H9 (cell line): ENCODE data around the gene ZNF792. TPM values are rescaled to one million over a fixed set of nuclear protein-coding genes. Genes with fewer than 3 reads are reported as not detected.
A peak's percentile ranks its signal among the peaks of the same experiment; 100 is the strongest.
"Not testable (repeated sequence)": the region's sequence is repeated elsewhere in the genome, so short reads cannot be mapped to it uniquely, and the experiment has no call there.

ENCODE experiments used
- DNase-seq: peaks from one replicate; pipeline ENCODE4 v3.0.0-alpha.2; 2017
- H2AFZ ChIP-seq: one replicate; pipeline ENCODE4 v1.6.1; 2013; ENCODE audit warnings: mild to moderate bottlenecking, low read length, control low read depth, moderate library complexity
- H2AK5ac ChIP-seq: 2 replicates; pipeline ENCODE4 v1.6.1; 2013; ENCODE audit warnings: low read length, control low read depth, mixed read lengths; ENCODE audit not compliant: insufficient read length
- H2BK120ac ChIP-seq: one replicate; pipeline ENCODE4 v1.6.1; 2013; ENCODE audit warnings: low read depth, mild to moderate bottlenecking, low read length, control low read depth, inconsistent platforms; ENCODE audit not compliant: poor library complexity, severe bottlenecking
- H2BK12ac ChIP-seq: 2 replicates; pipeline ENCODE4 v1.6.1; 2013; ENCODE audit warnings: low read length, control low read depth, mixed read lengths, low read depth; ENCODE audit not compliant: insufficient read length
- H2BK15ac ChIP-seq: 2 replicates; pipeline ENCODE4 v1.6.1; 2013; ENCODE audit warnings: low read depth, low read length, control low read depth
- H2BK20ac ChIP-seq: one replicate; pipeline ENCODE4 v1.6.1; 2013; ENCODE audit warnings: low read depth, mild to moderate bottlenecking, low read length, control low read depth, inconsistent platforms; ENCODE audit not compliant: poor library complexity, severe bottlenecking
- H2BK5ac ChIP-seq: 2 replicates; pipeline ENCODE4 v1.6.1; 2013; ENCODE audit warnings: low read length, control low read depth, mixed read lengths; ENCODE audit not compliant: insufficient read length
- H3K14ac ChIP-seq: 2 replicates; pipeline ENCODE4 v1.6.1; 2013; ENCODE audit warnings: low read length, control low read depth; ENCODE audit not compliant: insufficient read depth
- H3K18ac ChIP-seq: 2 replicates; pipeline ENCODE4 v1.6.1; 2013; ENCODE audit warnings: low read depth, mild to moderate bottlenecking, mixed read lengths, low read length, control low read depth; ENCODE audit not compliant: insufficient read length
- H3K23ac ChIP-seq: 2 replicates; pipeline ENCODE4 v1.6.1; 2013; ENCODE audit warnings: low read length, control low read depth, mixed read lengths, low read depth; ENCODE audit not compliant: insufficient read length
- H3K23me2 ChIP-seq: 2 replicates; pipeline ENCODE4 v1.6.1; 2013; ENCODE audit warnings: low read depth, mild to moderate bottlenecking, mixed read lengths, low read length, control low read depth; ENCODE audit not compliant: insufficient read length, poor library complexity, severe bottlenecking
- H3K27ac ChIP-seq: 2 replicates; pipeline ENCODE4 v1.5.1; 2013; ENCODE audit warnings: low read length, control low read depth, mixed read lengths, low read depth; ENCODE audit not compliant: insufficient read length
- H3K27me3 ChIP-seq: 2 replicates; pipeline ENCODE4 v1.6.1; 2013; ENCODE audit warnings: low read length, control low read depth, inconsistent platforms; ENCODE audit not compliant: insufficient read depth
- H3K4ac ChIP-seq: 2 replicates; pipeline ENCODE4 v1.6.1; 2013; ENCODE audit warnings: low read depth, mild to moderate bottlenecking, control low read depth, inconsistent platforms, low read length, moderate library complexity
- H3K4me1 ChIP-seq: 2 replicates; pipeline ENCODE4 v1.6.1; 2013; ENCODE audit warnings: low read length, control low read depth, inconsistent platforms; ENCODE audit not compliant: insufficient read depth
- H3K4me2 ChIP-seq: 2 replicates; pipeline ENCODE4 v1.6.1; 2013; ENCODE audit warnings: low read length, control low read depth, mixed read lengths; ENCODE audit not compliant: insufficient read length, insufficient read depth
- H3K56ac ChIP-seq: 2 replicates; pipeline ENCODE4 v1.6.1; 2013; ENCODE audit warnings: low read depth, mild to moderate bottlenecking, mixed read lengths, low read length, control low read depth; ENCODE audit not compliant: insufficient read length
- H3K79me1 ChIP-seq: 2 replicates; pipeline ENCODE4 v1.6.1; 2013; ENCODE audit warnings: low read depth, mild to moderate bottlenecking, moderate library complexity, low read length, control low read depth, inconsistent platforms; ENCODE audit not compliant: insufficient read depth, poor library complexity, severe bottlenecking
- H3K79me2 ChIP-seq: 2 replicates; pipeline ENCODE4 v1.6.1; 2013; ENCODE audit warnings: low read length, control low read depth, inconsistent platforms; ENCODE audit not compliant: insufficient read depth
- H3K9ac ChIP-seq: 2 replicates; pipeline ENCODE4 v1.6.1; 2013; ENCODE audit warnings: low read length, control low read depth, mixed read lengths; ENCODE audit not compliant: insufficient read length; ENCODE audit errors: extremely low read depth
- H3K9me3 ChIP-seq: one replicate; pipeline ENCODE4 v1.6.1; 2013; ENCODE audit warnings: low read depth, low read length, inconsistent platforms; ENCODE audit not compliant: control insufficient read depth
- H3T11ph ChIP-seq: one replicate; pipeline ENCODE4 v1.6.1; 2013; ENCODE audit warnings: mild to moderate bottlenecking, low read length, control low read depth, inconsistent platforms
- H4K20me1 ChIP-seq: one replicate; pipeline ENCODE4 v1.6.1; 2013; ENCODE audit not compliant: control insufficient read depth, insufficient read length, insufficient read depth
- H4K5ac ChIP-seq: 2 replicates; pipeline ENCODE4 v1.6.1; 2013; ENCODE audit warnings: low read depth, mild to moderate bottlenecking, mixed read lengths, low read length, control low read depth; ENCODE audit not compliant: insufficient read length
- H4K8ac ChIP-seq: replicated peaks from 2 replicates; pipeline ENCODE4 v1.6.1; 2013; ENCODE audit warnings: low read length, control low read depth, mixed read lengths, low read depth; ENCODE audit not compliant: insufficient read length
- H4K91ac ChIP-seq: 2 replicates; pipeline ENCODE4 v1.6.1; 2013; ENCODE audit warnings: low read depth, mild to moderate bottlenecking, moderate library complexity, mixed read lengths, low read length, control low read depth; ENCODE audit not compliant: insufficient read length
- H3K27ac Mint-ChIP-seq, 3 experiments: 2 replicates in 2 of 3; 3 replicates in 1 of 3; pipeline ENCODE4 v1.8.0; 2020 to 2021; ENCODE audit warnings: mixed read lengths in 3 of 3, mild to moderate bottlenecking in 1 of 3, moderate library complexity in 1 of 3
- H3K27me3 Mint-ChIP-seq: 2 replicates; pipeline ENCODE4 v1.8.0; 2021; ENCODE audit warnings: low read depth, mild to moderate bottlenecking, moderate library complexity, mixed read lengths
- H3K36me3 Mint-ChIP-seq, 3 experiments: 2 replicates in 2 of 3; 3 replicates in 1 of 3; pipeline ENCODE4 v1.8.0; 2020 to 2021; ENCODE audit warnings: low read depth in 3 of 3, mixed read lengths in 3 of 3; ENCODE audit not compliant: insufficient read depth in 1 of 3
- H3K4me1 Mint-ChIP-seq, 2 experiments: 2 replicates each; pipeline ENCODE4 v1.8.0; 2020; ENCODE audit warnings: mixed read lengths in 2 of 2
- H3K4me3 Mint-ChIP-seq, 2 experiments: 2 replicates in 1 of 2; 3 replicates in 1 of 2; pipeline ENCODE4 v1.8.0; 2020 to 2021; ENCODE audit warnings: mild to moderate bottlenecking in 2 of 2, mixed read lengths in 2 of 2, moderate library complexity in 1 of 2
- H3K9me3 Mint-ChIP-seq, 2 experiments: 2 replicates in 1 of 2; 3 replicates in 1 of 2; pipeline ENCODE4 v1.8.0; 2020; ENCODE audit warnings: mild to moderate bottlenecking in 2 of 2, mixed read lengths in 2 of 2, moderate library complexity in 1 of 2
- CTCF ChIP-seq: fragments of 200-600 bp; sonication (generic); conservative IDR thresholded peaks from 3 replicates; pipeline ENCODE4 v1.8.0; 2021; ENCODE audit warnings: antibody characterized with exemption, mild to moderate bottlenecking
- WGBS: extraction: QIAGEN DNeasy Blood & Tissue Kit; methylation state at CpG from one replicate; pipeline ENCODE4 v1.1.7; 2013; ENCODE audit warnings: missing lambda C conversion rate, low lambda C conversion rate, mixed read lengths; ENCODE audit not compliant: insufficient read length; ENCODE audit errors: extremely low coverage; 5-methylcytosine and 5-hydroxymethylcytosine counted together
- total RNA-seq: library from RNA; stranded (reverse); gene quantifications from 2 replicates; pipeline ENCODE4 v1.2.1, GENCODE V29; 2021

Gene ZNF792
- total RNA-seq, 1 experiment from 2014 or later, result 8.3 TPM

- Mint-ChIP-seq H3K36me3 (peaks cover 0 to 5% (median 0%) of the 10 kb centered on the region in 3 experiments; a peak in 3 of 7 replicates), H3K4me3 (peak overlapping the region in 1 of 2 experiments; percentile 21; a peak in 1 of 5 replicates), H3K4me1 (peaks cover 23 to 27% of the 10 kb centered on the region in 2 experiments), H3K27me3 (no peaks in the 10 kb centered on the region; the same call in 1 of the 2 replicates), H3K9me3 (peaks cover 0 to 5% of the 10 kb centered on the region in 2 experiments; a peak in 2 of 5 replicates), H3K27ac (peak overlapping the region in 1 of 3 experiments; percentile 18; a peak in 2 of 7 replicates)
- no peak overlapping the region for H2BK5ac ChIP-seq
- H2AK5ac ChIP-seq, result no peak overlapping the region
- no peak overlapping the region for H2BK20ac ChIP-seq
- H3K79me1 ChIP-seq, result no peaks in the 10 kb centered on the region
- H4K91ac ChIP-seq, result no peak overlapping the region
- no peak for TF ChIP-seq CTCF
- no peak overlapping the region for H3K9ac ChIP-seq
- H2BK120ac ChIP-seq, result no peak overlapping the region
- no peak overlapping the region for H3K23ac ChIP-seq
- no peak overlapping the region for H4K8ac ChIP-seq
- DNase-seq, result no peak
- H3K56ac ChIP-seq, result no peak overlapping the region
- H3K23me2 ChIP-seq, result peaks cover 7% of the 10 kb centered on the region
- no peak overlapping the region for H3K4ac ChIP-seq
- no peak overlapping the region for H3K4me2 ChIP-seq
- no peak overlapping the region for H2BK12ac ChIP-seq
- H3K14ac ChIP-seq, result no peak overlapping the region
- WGBS, result no CpG with 5 or more reads among the region's 9 CpGs
- no peak overlapping the region for H2BK15ac ChIP-seq
- H3K79me2 ChIP-seq, result no peaks in the 10 kb centered on the region
- no peaks in the 10 kb centered on the region for H4K20me1 ChIP-seq
- H4K5ac ChIP-seq, result no peak overlapping the region
- H3K9me3 ChIP-seq, result no peaks in the 10 kb centered on the region
- no peaks in the 10 kb centered on the region for H3K27me3 ChIP-seq
- no peak overlapping the region for H3T11ph ChIP-seq
- no peak overlapping the region for H2AFZ ChIP-seq
- H3K27ac ChIP-seq, result no peak overlapping the region
- 0 out of 2 replicates have a peak, but pooled peaks cover 1% of the 10 kb centered on the region for H3K4me1 ChIP-seq
- H3K18ac ChIP-seq, result no peak overlapping the region
Measured at GRCh38 chr19:34994286-34994642, 30.2 kb upstream of the ZNF792 start.

- H3K27me3 ChIP-seq, H2BK20ac ChIP-seq, H3K14ac ChIP-seq, H4K20me1 ChIP-seq, H2BK5ac ChIP-seq, H3K18ac ChIP-seq, H3K4me1 ChIP-seq, H3K79me2 ChIP-seq, H4K91ac ChIP-seq, H3K79me1 ChIP-seq, H3K36me3 Mint-ChIP-seq, H2AFZ ChIP-seq, H2BK120ac ChIP-seq, H3K9me3 Mint-ChIP-seq, H3K4me2 ChIP-seq, H4K8ac ChIP-seq, H3T11ph ChIP-seq, H2BK15ac ChIP-seq, DNase-seq, H3K4me3 Mint-ChIP-seq, H3K9ac ChIP-seq, H2BK12ac ChIP-seq, H3K27ac ChIP-seq, H3K4ac ChIP-seq, H3K23ac ChIP-seq, H3K56ac ChIP-seq, H3K23me2 ChIP-seq, H3K9me3 ChIP-seq, H4K5ac ChIP-seq, H3K27me3 Mint-ChIP-seq, H2AK5ac ChIP-seq: not testable (repeated sequence)
- peak overlapping the region in 1 of 3 experiments; percentile 65; a peak in 1 of 7 replicates for H3K27ac Mint-ChIP-seq
- WGBS, result no CpG with 5 or more reads among the region's 7 CpGs
- peaks cover 14 to 15% of the 10 kb centered on the region in 2 experiments for H3K4me1 Mint-ChIP-seq
Measured at GRCh38 chr19:34992582-34992981, 28.6 kb upstream of the ZNF792 start.
